Measurements from ENCODE around the gene FCHO2. TPM values are rescaled to one million over a fixed set of nuclear protein-coding genes. Genes with fewer than 3 reads are reported as not detected.

Gene FCHO2
- total RNA-seq, 1 donor from 2014 or later = 2.2 TPM

- DNase-seq (ENCODE audit: low spot score) = no peak
- H3K9me3 Mint-ChIP-seq = no peaks in the 10 kb centered on the region
Observed at GRCh38 chr5:73122875-73123810, 167.3 kb downstream of the FCHO2 start.

GRCh38 chr5:73125289-73125688 lies 169.4 kb downstream of the FCHO2 start:
- H3K27ac Mint-ChIP-seq = no peak overlapping the region
- no peak overlapping the region for H3K4me3 Mint-ChIP-seq
- H3K36me3 Mint-ChIP-seq (ENCODE audit: low read depth) = no peaks in the 10 kb centered on the region
- intact Hi-C loops (cut with micrococcal nuclease) = no loop called here
- no peaks in the 10 kb centered on the region for H3K4me1 Mint-ChIP-seq (ENCODE audit: low read depth)
- no peaks in the 10 kb centered on the region for H3K9me3 Mint-ChIP-seq
- no peak for DNase-seq (ENCODE audit: low spot score)
- peaks cover 44% of the 10 kb centered on the region for H3K27me3 Mint-ChIP-seq (ENCODE audit: insufficient read depth)

More at GRCh38 chr5:73122875-73123810, 167.3 kb downstream of the FCHO2 start:
- H3K27ac Mint-ChIP-seq = no peak overlapping the region
- intact Hi-C loops (cut with micrococcal nuclease) = loop anchor here (5.0 kb wide), 1 partner anchor 179 kb away; no protein-coding TSS in a partner anchor
- peaks cover 55% of the 10 kb centered on the region for H3K27me3 Mint-ChIP-seq (ENCODE audit: insufficient read depth)
- H3K4me3 Mint-ChIP-seq = no peak overlapping the region
- H3K36me3 Mint-ChIP-seq (ENCODE audit: low read depth) = no peaks in the 10 kb centered on the region
- H3K4me1 Mint-ChIP-seq (ENCODE audit: low read depth) = no peaks in the 10 kb centered on the region

GRCh38 chr5:73126381-73126780 lies 170.5 kb downstream of the FCHO2 start:
- DNase-seq (ENCODE audit: low spot score) = no peak
- H3K27me3 Mint-ChIP-seq (ENCODE audit: insufficient read depth) = peaks cover 40% of the 10 kb centered on the region
- intact Hi-C loops (cut with micrococcal nuclease) = no loop called here
- H3K36me3 Mint-ChIP-seq (ENCODE audit: low read depth) = no peaks in the 10 kb centered on the region
- no peaks in the 10 kb centered on the region for H3K4me1 Mint-ChIP-seq (ENCODE audit: low read depth)
- no peaks in the 10 kb centered on the region for H3K9me3 Mint-ChIP-seq
- H3K4me3 Mint-ChIP-seq = no peak overlapping the region
- H3K27ac Mint-ChIP-seq = no peak overlapping the region

- H3K36me3 Mint-ChIP-seq (ENCODE audit: low read depth) = no peaks in the 10 kb centered on the region
- DNase-seq (ENCODE audit: low spot score) = no peak
- no peaks in the 10 kb centered on the region for H3K4me1 Mint-ChIP-seq (ENCODE audit: low read depth)
- intact Hi-C loops (cut with micrococcal nuclease) = no loop called here
- no peak overlapping the region for H3K27ac Mint-ChIP-seq
- H3K4me3 Mint-ChIP-seq = no peak overlapping the region
- peaks cover 36% of the 10 kb centered on the region for H3K27me3 Mint-ChIP-seq (ENCODE audit: insufficient read depth)
- H3K9me3 Mint-ChIP-seq = no peaks in the 10 kb centered on the region
Observed at GRCh38 chr5:73126957-73127356, 171.1 kb downstream of the FCHO2 start.

- Mint-ChIP-seq H3K9me3 (no peaks in the 10 kb centered on the region), H3K36me3 (ENCODE audit: low read depth) (no peaks in the 10 kb centered on the region), H3K4me3 (no peak overlapping the region), H3K27ac (no peak overlapping the region), H3K27me3 (ENCODE audit: insufficient read depth) (peaks cover 28% of the 10 kb centered on the region), H3K4me1 (ENCODE audit: low read depth) (no peaks in the 10 kb centered on the region)
- intact Hi-C loops (cut with micrococcal nuclease) = no loop called here
- no peak for DNase-seq (ENCODE audit: low spot score)
Observed at GRCh38 chr5:73129143-73129542, 173.3 kb downstream of the FCHO2 start.

DNA sequence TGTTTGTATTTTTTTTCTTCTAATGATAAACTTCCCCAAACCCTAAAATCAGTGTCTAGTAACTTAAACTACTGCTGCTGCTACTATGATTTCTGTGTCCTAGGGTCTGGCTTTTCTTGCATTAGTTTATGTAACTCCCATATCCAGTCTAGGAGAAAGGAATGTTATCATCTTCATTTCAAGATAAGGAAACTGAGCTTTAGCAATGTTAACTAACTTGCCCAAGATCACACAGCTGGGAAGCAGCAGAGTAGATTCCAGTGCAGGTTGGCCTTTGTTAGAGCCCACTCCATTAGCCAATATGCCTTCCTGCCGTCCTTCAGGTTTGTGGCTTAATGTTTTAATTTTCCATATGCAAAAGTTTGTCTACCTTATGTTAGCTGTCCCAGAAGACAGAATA lies 175.0 kb downstream of the FCHO2 start:
- intact Hi-C loops (cut with micrococcal nuclease) = no loop called here
- H3K27me3 Mint-ChIP-seq (ENCODE audit: insufficient read depth) = peaks cover 26% of the 10 kb centered on the region

DNA sequence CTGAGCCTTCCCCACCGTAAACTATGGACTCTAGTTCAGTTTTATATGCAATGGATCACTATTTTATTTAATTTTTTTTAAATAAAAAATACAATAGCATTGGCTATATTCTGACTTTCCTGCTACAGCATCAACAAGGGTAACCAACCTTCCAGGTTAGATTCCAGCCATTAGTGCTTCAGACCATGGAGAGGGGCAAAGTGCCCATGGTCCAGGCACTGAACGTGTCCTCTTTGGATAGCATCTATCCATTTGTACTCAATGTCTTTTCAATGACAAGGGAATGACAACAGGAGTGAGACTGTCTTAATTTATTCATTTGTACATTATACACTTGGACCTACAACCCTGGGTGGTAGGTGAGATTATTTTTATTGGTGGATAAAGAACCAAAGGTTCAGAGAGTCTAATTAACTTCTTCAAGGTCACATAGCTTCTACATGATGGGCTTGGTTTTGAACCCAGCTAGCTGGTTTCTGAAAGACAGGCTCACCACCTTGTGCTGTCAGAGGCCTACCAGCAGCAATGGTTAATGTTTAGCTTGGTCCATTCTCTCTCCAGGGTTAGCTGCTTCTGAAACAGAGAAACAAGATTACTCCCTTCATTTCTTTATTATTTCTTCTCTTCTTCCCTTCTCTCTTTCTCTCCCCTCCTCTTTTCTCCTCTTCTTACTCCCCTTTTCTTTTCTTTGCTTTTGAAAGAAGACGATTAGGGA lies 176.0 kb downstream of the FCHO2 start:
- H3K36me3 Mint-ChIP-seq (ENCODE audit: low read depth) = no peaks in the 10 kb centered on the region
- H3K9me3 Mint-ChIP-seq = no peaks in the 10 kb centered on the region
- no peak overlapping the region for H3K4me3 Mint-ChIP-seq
- no peaks in the 10 kb centered on the region for H3K4me1 Mint-ChIP-seq (ENCODE audit: low read depth)
- intact Hi-C loops (cut with micrococcal nuclease) = no loop called here
- H3K27me3 Mint-ChIP-seq (ENCODE audit: insufficient read depth) = peaks cover 25% of the 10 kb centered on the region
- DNase-seq (ENCODE audit: low spot score) = no peak
- no peak overlapping the region for H3K27ac Mint-ChIP-seq

More for the DNA sequence above, 175.0 kb downstream of the FCHO2 start:
- H3K9me3 Mint-ChIP-seq = no peaks in the 10 kb centered on the region
- H3K36me3 Mint-ChIP-seq (ENCODE audit: low read depth) = no peaks in the 10 kb centered on the region
- DNase-seq (ENCODE audit: low spot score) = no peak
- no peak overlapping the region for H3K4me3 Mint-ChIP-seq
- H3K4me1 Mint-ChIP-seq (ENCODE audit: low read depth) = no peaks in the 10 kb centered on the region
- no peak overlapping the region for H3K27ac Mint-ChIP-seq

DNA sequence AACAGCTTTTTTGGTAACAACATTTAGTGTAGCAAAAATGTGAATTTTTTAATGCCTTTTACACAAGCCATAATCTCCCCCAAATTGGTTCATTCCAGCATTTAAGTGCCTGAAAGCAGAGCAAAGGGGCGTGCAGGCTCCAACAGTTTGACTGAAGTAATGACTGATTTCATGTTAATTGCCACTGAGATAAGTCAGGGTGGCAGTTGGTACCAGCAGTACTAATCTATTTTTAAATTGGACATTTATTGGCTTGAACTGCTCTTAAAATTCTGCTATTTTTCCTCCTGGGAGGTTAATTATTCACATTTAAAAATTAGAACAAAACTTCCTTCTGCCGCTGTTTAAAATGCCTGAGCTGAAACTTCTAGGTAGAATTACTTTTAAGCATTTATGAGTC lies 176.9 kb downstream of the FCHO2 start:
- Mint-ChIP-seq H3K4me1 (ENCODE audit: low read depth) (no peaks in the 10 kb centered on the region), H3K9me3 (no peaks in the 10 kb centered on the region), H3K27ac (no peak overlapping the region), H3K27me3 (ENCODE audit: insufficient read depth) (peaks cover 24% of the 10 kb centered on the region), H3K4me3 (no peak overlapping the region), H3K36me3 (ENCODE audit: low read depth) (no peaks in the 10 kb centered on the region)
- intact Hi-C loops (cut with micrococcal nuclease) = no loop called here
- no peak for DNase-seq (ENCODE audit: low spot score)

GRCh38 chr5:73135021-73135420 lies 179.2 kb downstream of the FCHO2 start:
- no peaks in the 10 kb centered on the region for H3K4me1 Mint-ChIP-seq (ENCODE audit: low read depth)
- H3K27me3 Mint-ChIP-seq (ENCODE audit: insufficient read depth) = peaks cover 26% of the 10 kb centered on the region
- H3K27ac Mint-ChIP-seq = no peak overlapping the region
- H3K9me3 Mint-ChIP-seq = no peaks in the 10 kb centered on the region
- no peaks in the 10 kb centered on the region for H3K36me3 Mint-ChIP-seq (ENCODE audit: low read depth)
- intact Hi-C loops (cut with micrococcal nuclease) = no loop called here
- no peak overlapping the region for H3K4me3 Mint-ChIP-seq
- no peak for DNase-seq (ENCODE audit: low spot score)

DNA sequence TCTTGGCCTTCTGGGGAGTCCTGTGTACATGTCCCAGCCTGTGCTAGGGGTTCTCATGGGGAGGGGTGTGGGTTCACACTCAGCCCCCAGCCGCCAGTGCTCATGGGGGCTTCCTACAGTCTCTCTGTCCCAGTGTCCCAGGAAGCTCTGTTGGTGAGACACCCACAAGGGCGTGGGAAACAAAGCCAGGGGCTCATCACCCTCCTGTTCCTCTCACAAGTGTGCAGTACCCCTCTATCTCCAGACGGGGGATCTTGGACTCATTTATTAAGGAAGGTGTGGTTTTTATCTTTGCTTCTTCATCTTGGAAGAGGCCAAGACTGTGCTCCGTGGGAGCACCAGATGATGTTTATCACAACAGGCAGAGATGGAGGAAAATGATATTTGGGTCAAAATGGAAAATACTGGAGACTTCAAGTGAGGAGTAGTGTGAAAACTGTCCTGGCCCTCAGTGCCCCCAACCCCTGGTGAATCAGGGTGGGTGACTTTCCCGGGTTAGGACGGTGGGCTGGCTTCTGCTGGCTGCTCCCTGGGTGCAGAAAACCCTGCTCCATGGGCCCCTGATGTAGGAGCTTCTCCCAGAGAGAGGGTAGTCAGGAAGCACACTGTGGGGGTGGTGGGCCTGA lies 179.7 kb downstream of the FCHO2 start:
- H3K27me3 Mint-ChIP-seq (ENCODE audit: insufficient read depth) = peaks cover 21% of the 10 kb centered on the region
- intact Hi-C loops (cut with micrococcal nuclease) = no loop called here
- no peak overlapping the region for H3K27ac Mint-ChIP-seq
- no peaks in the 10 kb centered on the region for H3K4me1 Mint-ChIP-seq (ENCODE audit: low read depth)
- H3K36me3 Mint-ChIP-seq (ENCODE audit: low read depth) = no peaks in the 10 kb centered on the region
- no peak overlapping the region for H3K4me3 Mint-ChIP-seq
- no peak for DNase-seq (ENCODE audit: low spot score)
- no peaks in the 10 kb centered on the region for H3K9me3 Mint-ChIP-seq

- no peaks in the 10 kb centered on the region for H3K36me3 Mint-ChIP-seq (ENCODE audit: low read depth)
- intact Hi-C loops (cut with micrococcal nuclease) = no loop called here
- no peaks in the 10 kb centered on the region for H3K4me1 Mint-ChIP-seq (ENCODE audit: low read depth)
- DNase-seq (ENCODE audit: low spot score) = no peak
- no peak overlapping the region for H3K4me3 Mint-ChIP-seq
- H3K9me3 Mint-ChIP-seq = no peaks in the 10 kb centered on the region
- H3K27ac Mint-ChIP-seq = no peak overlapping the region
- H3K27me3 Mint-ChIP-seq (ENCODE audit: insufficient read depth) = peaks cover 25% of the 10 kb centered on the region
Observed at GRCh38 chr5:73136055-73136562, 180.3 kb downstream of the FCHO2 start.

- Mint-ChIP-seq H3K9me3 (no peaks in the 10 kb centered on the region), H3K27ac (no peak overlapping the region), H3K4me3 (no peak overlapping the region), H3K27me3 (ENCODE audit: insufficient read depth) (peaks cover 28% of the 10 kb centered on the region), H3K4me1 (ENCODE audit: low read depth) (no peaks in the 10 kb centered on the region), H3K36me3 (ENCODE audit: low read depth) (no peaks in the 10 kb centered on the region)
- no peak for DNase-seq (ENCODE audit: low spot score)
- intact Hi-C loops (cut with micrococcal nuclease) = no loop called here
Observed at GRCh38 chr5:73137563-73138530, 182.0 kb downstream of the FCHO2 start.
